ENCODE measurements around the gene CCL5.

The CCL5 gene

DNA sequence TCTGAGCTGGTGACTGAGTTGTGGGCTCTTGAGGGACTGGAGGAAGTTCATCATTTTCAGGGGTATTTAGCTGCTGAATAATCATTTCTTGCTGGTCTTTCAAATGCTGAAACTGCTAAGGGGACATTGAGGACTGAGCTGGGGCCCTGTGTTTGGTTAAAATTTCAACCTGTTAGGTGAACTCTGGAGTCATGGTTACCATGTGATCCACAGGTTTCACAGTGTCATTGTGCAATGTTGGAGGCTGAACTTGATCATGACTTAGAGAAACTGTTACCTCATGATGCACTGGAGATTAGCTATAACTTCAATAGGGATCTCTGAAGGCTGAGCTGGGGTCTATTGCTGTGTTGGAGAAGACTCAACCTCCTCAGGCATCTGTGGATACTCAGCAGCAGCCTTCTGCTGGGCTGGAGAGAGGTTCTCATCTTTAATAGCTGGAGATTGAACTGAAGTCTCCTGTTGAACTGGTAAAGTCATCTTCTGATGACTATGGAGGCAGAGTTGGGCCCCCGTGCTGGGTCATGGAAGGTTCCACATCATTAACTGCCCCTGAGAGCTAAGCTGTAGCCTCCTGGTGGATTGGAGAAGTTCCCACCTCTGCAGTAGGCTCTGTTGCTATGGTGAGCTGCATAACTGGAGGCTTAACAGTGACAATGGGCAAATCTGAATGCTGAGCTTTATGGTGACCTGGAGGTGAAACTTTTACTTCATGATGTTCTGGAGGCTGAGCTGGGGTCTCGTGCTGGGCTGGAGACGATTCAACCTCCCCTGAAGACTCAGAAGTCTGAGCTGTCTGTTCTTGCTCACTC lies 35.2 kb upstream of the CCL5 start:
- H3K27ac ChIP-seq: no peak overlapping the region
- TF ChIP-seq, protein P1, sequence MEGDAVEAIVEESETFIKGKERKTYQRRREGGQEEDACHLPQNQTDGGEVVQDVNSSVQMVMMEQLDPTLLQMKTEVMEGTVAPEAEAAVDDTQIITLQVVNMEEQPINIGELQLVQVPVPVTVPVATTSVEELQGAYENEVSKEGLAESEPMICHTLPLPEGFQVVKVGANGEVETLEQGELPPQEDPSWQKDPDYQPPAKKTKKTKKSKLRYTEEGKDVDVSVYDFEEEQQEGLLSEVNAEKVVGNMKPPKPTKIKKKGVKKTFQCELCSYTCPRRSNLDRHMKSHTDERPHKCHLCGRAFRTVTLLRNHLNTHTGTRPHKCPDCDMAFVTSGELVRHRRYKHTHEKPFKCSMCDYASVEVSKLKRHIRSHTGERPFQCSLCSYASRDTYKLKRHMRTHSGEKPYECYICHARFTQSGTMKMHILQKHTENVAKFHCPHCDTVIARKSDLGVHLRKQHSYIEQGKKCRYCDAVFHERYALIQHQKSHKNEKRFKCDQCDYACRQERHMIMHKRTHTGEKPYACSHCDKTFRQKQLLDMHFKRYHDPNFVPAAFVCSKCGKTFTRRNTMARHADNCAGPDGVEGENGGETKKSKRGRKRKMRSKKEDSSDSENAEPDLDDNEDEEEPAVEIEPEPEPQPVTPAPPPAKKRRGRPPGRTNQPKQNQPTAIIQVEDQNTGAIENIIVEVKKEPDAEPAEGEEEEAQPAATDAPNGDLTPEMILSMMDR (conservative IDR thresholded peaks at IDR 0.05): no peak

DNA sequence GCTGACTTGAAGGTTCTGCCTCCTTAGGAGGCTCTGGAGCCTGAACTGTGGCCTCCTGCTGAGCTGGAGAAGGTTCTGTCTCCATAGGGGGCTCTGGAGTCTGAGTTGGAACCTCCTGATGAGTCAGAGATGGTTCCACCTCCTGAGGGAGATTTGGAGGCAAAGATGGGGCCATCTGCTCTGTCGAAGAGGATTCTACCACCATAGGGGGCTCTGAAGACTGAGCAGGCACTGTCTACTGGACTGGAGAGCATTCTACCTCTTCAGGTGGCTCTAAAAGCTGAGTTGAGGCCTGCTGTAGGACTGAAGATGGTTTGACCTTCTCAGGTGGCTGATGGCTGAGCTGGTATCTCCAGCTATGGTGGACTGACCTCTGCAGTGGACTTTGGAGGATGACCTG lies 34.2 kb upstream of the CCL5 start:
- TF ChIP-seq, protein P1 (conservative IDR thresholded peaks at IDR 0.05): no peak
- no peak overlapping the region for H3K27ac ChIP-seq

DNA sequence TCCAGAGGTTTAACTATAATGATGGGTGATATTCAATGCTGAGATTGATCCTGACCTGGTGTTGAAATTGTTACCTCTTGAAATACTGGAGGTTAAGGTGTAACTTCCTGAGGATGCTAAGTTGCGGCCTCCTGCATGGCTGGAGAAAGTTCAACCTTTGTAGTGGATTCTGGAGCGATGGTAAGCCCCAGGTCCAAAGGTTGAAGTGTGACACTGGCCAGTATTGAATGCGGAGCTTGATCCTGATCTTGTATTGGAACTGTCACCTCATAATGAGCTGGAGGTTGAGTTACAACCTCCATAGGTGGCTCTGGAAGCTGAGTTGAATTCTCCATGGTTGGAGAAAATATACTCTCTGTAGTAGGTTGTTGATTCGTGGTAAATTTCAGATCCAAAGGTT lies 33.4 kb upstream of the CCL5 start:
- TF ChIP-seq, protein P1 (conservative IDR thresholded peaks at IDR 0.05): no peak
- H3K27ac ChIP-seq: no peak overlapping the region

DNA sequence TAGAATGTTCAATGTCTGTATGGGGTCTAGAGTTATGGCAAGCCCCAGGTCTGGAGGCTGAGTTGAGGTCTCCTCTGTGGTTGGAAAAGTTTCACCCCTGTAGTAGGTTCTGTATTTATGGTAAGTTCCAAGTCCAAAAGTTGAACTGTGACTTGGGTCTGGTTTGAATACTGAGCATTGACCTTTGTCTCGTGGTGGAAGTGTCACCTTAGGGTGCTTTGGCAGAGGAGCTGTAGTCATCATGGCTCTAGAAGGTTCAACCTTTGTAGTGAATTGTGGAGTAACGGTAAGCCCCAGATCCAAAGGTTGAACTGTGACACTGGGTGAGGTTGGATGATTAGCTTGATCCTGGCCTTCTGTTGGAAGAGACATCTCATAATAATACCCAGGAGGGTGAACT lies 32.8 kb upstream of the CCL5 start:
- TF ChIP-seq, protein P1 (conservative IDR thresholded peaks at IDR 0.05): no peak
- H3K27ac ChIP-seq: no peak overlapping the region

DNA sequence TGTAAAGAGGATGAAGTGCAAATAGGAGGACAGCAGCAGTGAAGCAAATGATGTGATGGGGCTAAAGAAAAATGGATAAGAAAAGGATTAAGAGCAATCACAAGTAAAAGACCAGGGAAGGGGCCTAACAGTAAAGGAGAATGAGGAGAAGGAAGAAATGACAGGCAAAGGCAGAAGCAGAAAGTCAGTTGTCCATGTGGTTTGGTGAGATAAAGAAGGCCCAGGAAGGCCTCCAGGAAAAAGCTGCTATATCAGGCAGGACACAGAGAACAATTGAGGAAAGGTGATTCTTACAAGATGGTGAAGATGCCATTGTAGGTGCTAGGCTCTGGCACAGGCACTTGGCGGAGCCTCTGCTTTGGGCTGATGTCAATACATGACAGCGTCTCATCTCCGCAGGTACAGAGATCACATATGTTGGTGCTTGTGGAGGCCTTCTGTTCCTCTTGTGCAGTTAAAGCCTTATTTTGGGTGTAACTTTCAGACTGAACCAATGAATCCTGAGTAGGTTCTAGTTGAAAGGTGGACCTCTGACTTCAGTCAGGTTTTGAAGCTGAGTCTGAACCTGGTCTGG lies 32.3 kb upstream of the CCL5 start:
- TF ChIP-seq, protein P1 (conservative IDR thresholded peaks at IDR 0.05): no peak
- H3K27ac ChIP-seq: no peak overlapping the region

DNA sequence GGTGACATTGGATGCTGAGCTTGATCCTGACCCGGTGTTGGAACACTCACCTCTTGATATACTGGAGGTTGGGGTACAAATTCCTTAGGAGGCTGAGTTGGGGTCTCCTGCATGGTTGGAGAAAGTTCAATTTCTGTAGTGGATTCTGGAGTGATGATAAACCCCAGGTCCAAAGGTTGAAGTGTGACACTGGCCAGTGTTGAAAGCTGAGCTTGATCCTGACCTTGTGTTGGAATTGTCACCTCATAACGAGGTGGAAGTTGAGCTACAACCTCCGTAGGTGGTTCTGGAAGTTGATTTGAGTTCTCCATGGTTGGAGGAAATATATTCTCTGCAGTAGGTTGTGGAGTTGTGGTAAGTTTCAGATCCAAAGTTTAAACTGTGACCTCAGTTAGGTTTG lies 29.2 kb upstream of the CCL5 start:
- TF ChIP-seq, protein P1 (conservative IDR thresholded peaks at IDR 0.05): no peak
- H3K27ac ChIP-seq: no peak overlapping the region

DNA sequence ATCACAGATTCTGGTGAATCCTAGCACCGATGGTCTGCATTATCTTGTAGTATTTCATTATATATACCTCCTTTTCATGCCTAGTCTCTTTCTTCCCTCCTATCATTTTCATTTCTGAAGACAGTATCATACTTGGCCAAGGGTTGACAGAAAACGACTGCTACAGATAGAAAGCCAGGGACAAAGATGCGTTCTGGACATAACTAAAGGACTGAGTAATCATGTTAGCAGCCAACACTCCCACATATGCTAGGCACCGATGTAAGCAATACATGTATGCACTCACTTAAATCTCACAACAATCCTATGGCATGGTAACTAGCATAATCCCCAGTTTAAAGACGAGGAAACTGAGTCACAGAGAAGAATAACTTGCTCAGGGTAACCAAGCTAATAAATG lies 27.5 kb upstream of the CCL5 start:
- TF ChIP-seq, protein P1 (conservative IDR thresholded peaks at IDR 0.05): no peak
- H3K27ac ChIP-seq: no peak overlapping the region
